OCI-M2 (cell line): ENCODE results near the gene CARS1.
A peak's percentile ranks its signal among the peaks of the same experiment; 100 is the strongest.

Source experiments
- DNase-seq: peaks from one replicate; lab custom pipeline; 2025; ENCODE audit not compliant: unreplicated experiment; lab: John Stamatoyannopoulos, UW

The CARS1 gene

GRCh38 chr11:2994336-2994730 lies 62.9 kb downstream of the CARS1 start:
- DNase-seq: no peak

- no peak for DNase-seq
These were observed 64.3 kb downstream of the CARS1 start for GRCh38 chr11:2992997-2993325.

- peak; percentile 49 for DNase-seq
These were observed 64.8 kb downstream of the CARS1 start, which contains the start of gene NAP1L4 for GRCh38 chr11:2992234-2992996. TSS of gene NAP1L4 (minus strand) at chr11:2992329. CDS start at chr11:2979220, 13,109 bp downstream.

- no peak for DNase-seq
These were observed 65.6 kb downstream of the CARS1 start for GRCh38 chr11:2991452-2992233.

- no peak for DNase-seq
These were observed 66.4 kb downstream of the CARS1 start for GRCh38 chr11:2990617-2991451.

GRCh38 chr11:2989551-2989950 lies 67.7 kb downstream of the CARS1 start:
- no peak for DNase-seq

GRCh38 chr11:2989006-2989405 lies 68.2 kb downstream of the CARS1 start:
- no peak for DNase-seq

- no peak for DNase-seq
These were observed 69.1 kb downstream of the CARS1 start for GRCh38 chr11:2987881-2988861.

GRCh38 chr11:2983908-2984307 lies 73.3 kb downstream of the CARS1 start:
- no peak for DNase-seq

GRCh38 chr11:2982214-2982613 lies 75.0 kb downstream of the CARS1 start:
- no peak for DNase-seq

- DNase-seq: no peak
These were observed 76.1 kb downstream of the CARS1 start for GRCh38 chr11:2981130-2981529.

GRCh38 chr11:2980168-2980840 lies 76.9 kb downstream of the CARS1 start:
- DNase-seq: no peak

- DNase-seq: no peak
These were observed 80.1 kb downstream of the CARS1 start for GRCh38 chr11:2977113-2977512.

- no peak for DNase-seq
These were observed 80.7 kb downstream of the CARS1 start for GRCh38 chr11:2976294-2977063.

- no peak for DNase-seq
These were observed 81.6 kb downstream of the CARS1 start for GRCh38 chr11:2975594-2975993.

- DNase-seq: no peak
These were observed 83.0 kb downstream of the CARS1 start for GRCh38 chr11:2974272-2974671.

- no peak for DNase-seq
These were observed 88.8 kb downstream of the CARS1 start for GRCh38 chr11:2968341-2968900.

GRCh38 chr11:2964782-2965181 lies 92.4 kb downstream of the CARS1 start:
- DNase-seq: no peak

GRCh38 chr11:2963761-2964160 lies 93.5 kb downstream of the CARS1 start:
- DNase-seq: no peak
